CD4-positive, alpha-beta T cell (primary cell): Measurements from ENCODE around the gene PIGZ. TPM values are rescaled to one million over a fixed set of nuclear protein-coding genes. Genes with fewer than 3 reads are reported as not detected.

Source experiments
- ATAC-seq: fragments of 200-7000 bp; cut with Tn5 transposase; one replicate; pipeline ENCODE4 v1.10.0; 2022; ENCODE audit warnings: mild to moderate bottlenecking; ENCODE audit not compliant: poor library complexity
- CTCF ChIA-PET: fragments of 350-600 bp; sonication (Branson Sonifier 250); formaldehyde crosslinking; loops from one replicate; lab custom pipeline; 2021; ENCODE audit warnings: antibody characterized with exemption, inconsistent platforms; lab: Charles Lee
- POLR2A ChIA-PET: fragments of 350-600 bp; sonication (Branson Sonifier 250); formaldehyde crosslinking; loops from one replicate; lab custom pipeline; 2021; ENCODE audit warnings: antibody characterized with exemption, inconsistent platforms; lab: Charles Lee
- DNase-seq, 14 experiments: peaks; one replicate each; pipeline ENCODE4 v3.0.0-alpha.2; 2013 to 2020; ENCODE audit warnings: mixed read lengths in 2 of 14
- H3K27ac ChIP-seq, 2 donors: one replicate each; pipeline versions ENCODE4 v1.5.1 to v1.7.0; 2013; ENCODE audit warnings: low read length in 2 of 2, low read depth in 1 of 2, mild to moderate bottlenecking in 1 of 2
- H3K27me3 ChIP-seq, 2 experiments: 1 replicate in 1 of 2; 2 replicates in 1 of 2; pipeline versions ENCODE4 v1.6.1 to v1.7.0; 2013; ENCODE audit warnings: low read length in 2 of 2, control low read depth in 1 of 2, mild to moderate bottlenecking in 1 of 2, moderate library complexity in 1 of 2; ENCODE audit not compliant: insufficient read depth in 2 of 2, control insufficient read depth in 1 of 2
- H3K36me3 ChIP-seq: one replicate; pipeline ENCODE4 v1.6.1; 2013; ENCODE audit warnings: low read length, control low read depth; ENCODE audit not compliant: insufficient read depth
- H3K4me1 ChIP-seq: one replicate; pipeline ENCODE4 v1.6.1; 2013; ENCODE audit warnings: low read length, control low read depth; ENCODE audit not compliant: insufficient read depth
- H3K4me3 ChIP-seq: one replicate; pipeline ENCODE4 v1.5.1; 2013; ENCODE audit warnings: mild to moderate bottlenecking, low read length, moderate library complexity
- H3K9me3 ChIP-seq, 2 experiments: 1 replicate in 1 of 2; 2 replicates in 1 of 2; pipeline versions ENCODE4 v1.6.1 to v1.7.0; 2013; ENCODE audit warnings: low read length in 2 of 2, mild to moderate bottlenecking in 2 of 2, control low read depth in 1 of 2, moderate library complexity in 1 of 2; ENCODE audit not compliant: control insufficient read depth in 1 of 2, insufficient read depth in 1 of 2
- H3K27ac Mint-ChIP-seq: one replicate; pipeline ENCODE4 v1.8.0; 2020; ENCODE audit warnings: mixed read lengths
- H3K27me3 Mint-ChIP-seq: one replicate; pipeline ENCODE4 v1.8.0; 2021; ENCODE audit warnings: mixed read lengths
- H3K36me3 Mint-ChIP-seq: one replicate; pipeline ENCODE4 v1.8.0; 2021; ENCODE audit warnings: low read depth, mixed read lengths
- H3K4me1 Mint-ChIP-seq: one replicate; pipeline ENCODE4 v1.8.0; 2021; ENCODE audit warnings: low read depth, mixed read lengths
- H3K4me3 Mint-ChIP-seq: one replicate; pipeline ENCODE4 v1.8.0; 2020; ENCODE audit warnings: mild to moderate bottlenecking, mixed read lengths
- H3K9me3 Mint-ChIP-seq: one replicate; pipeline ENCODE4 v1.8.0; 2020; ENCODE audit warnings: mixed read lengths
- intact Hi-C, 2 experiments: fragments of 100-400 bp; cut with DNase I in 1 of 2; cut with micrococcal nuclease in 1 of 2; formaldehyde crosslinking; loops; one replicate each; pipeline versions ENCODE4 v1.15.1 to v1.9.0; 2023 to 2025; cut with DNase I, micrococcal nuclease
- total RNA-seq, 174 experiments: library from RNA in 2 of 174; stranded (reverse) in 2 of 174; gene quantifications; one replicate each; pipeline ENCODE4 v1.2.3 and lab custom pipeline; 2021 to 2026
- TF ChIP-seq, protein P1 (sequence below): fragments of 200-600 bp; IDR thresholded peaks from one replicate; pipeline ENCODE4 v1.8.0; 2022; ENCODE audit warnings: antibody characterized with exemption, mild to moderate bottlenecking

PIGZ gene
- total RNA-seq, 2 experiments from 2014 or later: 0.33 to 0.61 TPM

DNA sequence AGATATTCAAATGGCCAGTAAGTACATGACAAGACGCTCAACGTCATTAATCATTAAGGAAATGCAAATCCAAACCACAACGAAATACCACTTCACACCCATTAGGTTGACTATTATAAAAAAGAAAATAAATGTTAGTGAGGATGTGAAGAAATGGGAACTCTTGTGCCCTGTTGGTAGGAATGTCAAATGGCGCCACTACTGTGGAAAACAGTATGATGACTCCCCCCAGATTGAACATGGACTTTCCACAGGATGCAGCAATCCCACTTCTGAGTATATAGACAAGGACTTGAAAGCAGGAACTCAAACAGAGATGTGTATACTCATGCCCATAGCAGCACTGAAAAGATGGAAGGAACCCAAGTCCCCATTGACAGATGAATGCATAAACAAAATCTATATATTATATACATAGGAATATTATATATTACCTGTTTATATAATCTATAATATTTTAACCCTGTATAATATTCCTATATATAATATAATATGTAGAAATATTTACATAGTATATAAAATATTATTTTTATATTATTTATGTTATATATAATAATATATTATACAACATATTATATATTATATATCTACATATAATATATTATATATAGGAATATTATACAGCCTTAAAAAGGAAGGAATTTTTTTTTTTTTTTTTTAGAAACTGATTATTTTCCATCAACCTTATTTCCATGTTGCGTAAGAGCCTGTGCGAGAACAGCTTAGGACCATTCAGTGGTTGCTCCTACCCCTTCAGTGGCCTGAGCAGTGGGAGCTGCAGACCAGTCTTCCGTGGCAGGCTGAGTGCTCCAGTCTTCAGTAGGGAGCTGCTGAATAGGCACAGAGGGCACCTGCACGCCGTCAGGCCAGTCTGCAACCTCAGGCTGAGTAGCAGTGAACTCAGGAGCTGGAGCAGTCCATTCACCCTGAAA lies 17.6 kb upstream of the PIGZ start:
- Histone ChIP-seq H3K4me3 (no peak overlapping the region), H3K36me3 (no peaks in the 10 kb centered on the region), H3K9me3 (peaks cover 5 to 10% of the 10 kb centered on the region in 2 experiments), H3K27ac (no peak overlapping the region), H3K27me3 (peaks cover 0 to 3% of the 10 kb centered on the region in 2 experiments), H3K4me1 (no peaks in the 10 kb centered on the region)
- Mint-ChIP-seq H3K4me3 (no peak overlapping the region), H3K4me1 (no peaks in the 10 kb centered on the region), H3K36me3 (no peaks in the 10 kb centered on the region), H3K27ac (no peak overlapping the region), H3K9me3 (peaks cover 6% of the 10 kb centered on the region), H3K27me3 (peaks cover 10% of the 10 kb centered on the region)
- TF ChIP-seq, protein P1, sequence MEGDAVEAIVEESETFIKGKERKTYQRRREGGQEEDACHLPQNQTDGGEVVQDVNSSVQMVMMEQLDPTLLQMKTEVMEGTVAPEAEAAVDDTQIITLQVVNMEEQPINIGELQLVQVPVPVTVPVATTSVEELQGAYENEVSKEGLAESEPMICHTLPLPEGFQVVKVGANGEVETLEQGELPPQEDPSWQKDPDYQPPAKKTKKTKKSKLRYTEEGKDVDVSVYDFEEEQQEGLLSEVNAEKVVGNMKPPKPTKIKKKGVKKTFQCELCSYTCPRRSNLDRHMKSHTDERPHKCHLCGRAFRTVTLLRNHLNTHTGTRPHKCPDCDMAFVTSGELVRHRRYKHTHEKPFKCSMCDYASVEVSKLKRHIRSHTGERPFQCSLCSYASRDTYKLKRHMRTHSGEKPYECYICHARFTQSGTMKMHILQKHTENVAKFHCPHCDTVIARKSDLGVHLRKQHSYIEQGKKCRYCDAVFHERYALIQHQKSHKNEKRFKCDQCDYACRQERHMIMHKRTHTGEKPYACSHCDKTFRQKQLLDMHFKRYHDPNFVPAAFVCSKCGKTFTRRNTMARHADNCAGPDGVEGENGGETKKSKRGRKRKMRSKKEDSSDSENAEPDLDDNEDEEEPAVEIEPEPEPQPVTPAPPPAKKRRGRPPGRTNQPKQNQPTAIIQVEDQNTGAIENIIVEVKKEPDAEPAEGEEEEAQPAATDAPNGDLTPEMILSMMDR: no peak
- ATAC-seq: no peak
- no peak for DNase-seq
- POLR2A ChIA-PET: interaction anchor here (0.7 kb wide), 1 partner anchor 158 kb away, joined by 3 read pairs; no protein-coding TSS in a partner anchor
- intact Hi-C loops: no loop called here
- CTCF ChIA-PET: no interaction called here

DNA sequence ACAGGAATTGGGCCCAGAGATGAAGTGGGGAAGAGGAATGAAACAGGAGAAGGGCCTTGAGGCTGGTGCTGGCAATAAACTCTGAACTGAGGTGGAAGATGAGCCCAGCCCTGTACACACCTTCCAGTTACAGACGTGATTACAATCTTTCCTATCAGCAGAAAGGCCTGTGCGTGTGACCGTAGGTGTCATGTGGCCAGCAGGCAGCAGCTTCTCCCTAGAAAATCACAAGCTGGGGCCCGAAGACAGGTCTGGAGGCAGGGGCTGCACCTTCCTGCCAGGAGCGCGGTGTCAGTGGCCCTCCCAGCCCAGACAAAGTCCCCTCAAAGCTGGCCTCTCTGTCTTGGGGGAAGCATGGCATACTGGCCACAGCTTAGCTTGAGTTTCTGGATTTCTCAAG lies 16.7 kb upstream of the PIGZ start:
- peaks cover 6% of the 10 kb centered on the region for H3K9me3 Mint-ChIP-seq
- POLR2A ChIA-PET: no interaction called here
- no peak for DNase-seq
- no peaks in the 10 kb centered on the region for H3K36me3 Mint-ChIP-seq
- H3K4me3 Mint-ChIP-seq: no peak overlapping the region
- H3K4me3 ChIP-seq: no peak overlapping the region
- H3K27me3 ChIP-seq: peaks cover 0 to 3% of the 10 kb centered on the region in 2 experiments
- no peak overlapping the region for H3K27ac ChIP-seq
- H3K4me1 ChIP-seq: no peaks in the 10 kb centered on the region
- H3K27me3 Mint-ChIP-seq: peaks cover 10% of the 10 kb centered on the region
- no peak for ATAC-seq
- H3K9me3 ChIP-seq: peaks cover 5 to 10% of the 10 kb centered on the region in 2 experiments
- H3K27ac Mint-ChIP-seq: no peak overlapping the region
- no peaks in the 10 kb centered on the region for H3K4me1 Mint-ChIP-seq
- CTCF ChIA-PET: no interaction called here
- TF ChIP-seq, protein P1: no peak
- intact Hi-C loops: no loop called here
- H3K36me3 ChIP-seq: no peaks in the 10 kb centered on the region

DNA sequence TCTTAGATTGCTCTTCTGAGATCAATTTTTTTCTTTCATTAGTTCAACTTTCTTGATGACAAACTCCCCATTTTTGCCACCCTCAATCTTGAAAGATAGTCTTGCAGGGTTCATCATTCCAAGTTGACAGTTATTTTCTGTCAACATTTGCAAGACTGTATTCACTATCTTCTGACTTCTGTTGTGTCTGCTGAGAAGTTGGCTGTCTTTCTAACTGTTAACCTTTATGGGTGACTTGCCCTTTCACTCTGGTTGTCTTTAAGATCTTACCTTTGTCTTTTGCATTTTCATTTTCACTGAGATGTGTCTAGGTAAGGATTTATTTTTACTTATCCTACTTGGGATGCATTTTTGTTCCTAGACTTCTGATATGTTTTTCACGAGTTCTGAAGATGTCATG lies 14.6 kb upstream of the PIGZ start:
- peaks cover 0 to 5% of the 10 kb centered on the region in 2 experiments for H3K27me3 ChIP-seq
- Mint-ChIP-seq H3K27me3 (peaks cover 18% of the 10 kb centered on the region), H3K36me3 (no peaks in the 10 kb centered on the region), H3K9me3 (peaks cover 6% of the 10 kb centered on the region), H3K4me3 (no peak overlapping the region), H3K27ac (no peak overlapping the region), H3K4me1 (no peaks in the 10 kb centered on the region)
- CTCF ChIA-PET: no interaction called here
- POLR2A ChIA-PET: no interaction called here
- TF ChIP-seq, protein P1: no peak
- H3K4me3 ChIP-seq: no peak overlapping the region
- peaks cover 5 to 10% of the 10 kb centered on the region in 2 experiments for H3K9me3 ChIP-seq
- DNase-seq (no peak), ATAC-seq (no peak)
- intact Hi-C loops: no loop called here
- no peaks in the 10 kb centered on the region for H3K36me3 ChIP-seq
- H3K27ac ChIP-seq: no peak overlapping the region
- peaks cover 7% of the 10 kb centered on the region for H3K4me1 ChIP-seq
